CD4-positive, alpha-beta T cell treated with Interleukin-21 for 1 hour (primary cell): Measurements from ENCODE around the gene RPN1.
A peak's percentile ranks its signal among the peaks of the same experiment; 100 is the strongest.

Experiments used
- DNase-seq: peaks from one replicate; pipeline ENCODE4 v3.0.0-alpha.2; 2020

RPN1 gene

DNA sequence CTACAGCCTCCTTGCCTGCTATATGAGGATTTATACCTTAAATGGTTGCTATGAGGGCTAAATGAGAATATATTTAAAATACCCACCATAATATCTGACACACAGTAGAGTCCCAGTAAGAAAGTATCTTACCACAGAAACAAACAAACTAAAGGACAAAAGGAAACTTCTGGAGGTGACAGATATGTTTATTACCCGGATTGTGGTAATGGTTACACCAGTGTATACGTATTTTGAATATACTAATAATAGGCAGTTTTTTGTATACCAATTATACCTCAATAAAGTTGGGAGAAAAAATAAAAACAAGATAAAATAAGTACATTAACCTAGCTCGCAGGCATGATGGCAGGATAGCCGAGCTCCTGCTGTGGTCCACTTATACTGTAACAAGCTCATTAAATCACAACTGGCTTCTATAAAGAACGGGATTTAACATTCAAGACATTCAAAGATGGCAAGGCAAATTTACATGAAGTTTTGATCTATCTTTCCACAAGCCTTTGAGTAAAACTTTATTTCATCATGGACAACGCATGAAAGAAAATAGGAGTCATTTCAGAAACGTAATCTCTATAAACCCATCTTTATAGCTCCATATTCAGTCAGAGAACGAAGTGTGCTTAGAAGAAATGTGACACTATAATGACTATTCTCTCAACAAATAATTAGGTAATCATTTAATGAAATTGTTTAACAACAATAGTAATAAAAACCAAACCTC lies 1.5 kb downstream of the RPN1 start:
- DNase-seq, result no peak

DNA sequence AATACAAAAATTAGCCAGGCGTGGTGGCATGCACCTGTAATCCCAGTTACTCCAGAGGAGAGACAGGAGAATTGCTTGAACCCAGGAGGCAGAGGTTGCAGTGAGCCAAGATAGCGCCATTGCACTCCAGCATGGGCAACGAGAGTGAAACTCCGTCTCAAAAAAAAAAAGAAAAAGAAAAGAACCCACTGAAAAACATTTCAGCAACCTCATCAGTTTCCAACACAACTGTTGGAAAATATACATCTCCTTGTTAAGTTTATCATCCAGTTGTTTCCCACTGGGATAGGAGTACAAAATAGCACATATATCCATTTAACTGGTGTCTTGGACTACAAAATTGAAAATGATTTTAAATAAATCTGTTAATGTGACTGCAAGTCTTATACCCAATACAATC lies 2.2 kb downstream of the RPN1 start:
- no peak for DNase-seq

DNA sequence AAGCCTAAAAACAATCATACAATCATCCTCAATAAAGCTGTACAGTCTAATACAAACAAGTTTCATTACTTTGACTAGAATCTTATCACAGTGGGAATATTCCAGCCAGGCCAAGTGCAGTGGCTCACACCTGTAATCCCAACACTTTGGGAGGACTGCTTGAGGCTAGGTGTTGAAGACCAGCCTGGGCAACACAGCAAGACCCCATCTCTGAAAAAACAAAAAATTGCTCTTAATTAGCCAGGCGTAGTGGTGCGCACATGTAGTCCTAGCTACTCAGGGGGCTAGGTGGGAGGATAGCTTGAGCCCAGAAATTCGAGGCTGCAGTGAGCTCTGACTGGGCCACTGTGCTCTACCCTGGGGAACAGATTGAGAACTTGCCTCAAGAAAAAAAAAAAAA lies 3.3 kb downstream of the RPN1 start:
- no peak for DNase-seq

DNA sequence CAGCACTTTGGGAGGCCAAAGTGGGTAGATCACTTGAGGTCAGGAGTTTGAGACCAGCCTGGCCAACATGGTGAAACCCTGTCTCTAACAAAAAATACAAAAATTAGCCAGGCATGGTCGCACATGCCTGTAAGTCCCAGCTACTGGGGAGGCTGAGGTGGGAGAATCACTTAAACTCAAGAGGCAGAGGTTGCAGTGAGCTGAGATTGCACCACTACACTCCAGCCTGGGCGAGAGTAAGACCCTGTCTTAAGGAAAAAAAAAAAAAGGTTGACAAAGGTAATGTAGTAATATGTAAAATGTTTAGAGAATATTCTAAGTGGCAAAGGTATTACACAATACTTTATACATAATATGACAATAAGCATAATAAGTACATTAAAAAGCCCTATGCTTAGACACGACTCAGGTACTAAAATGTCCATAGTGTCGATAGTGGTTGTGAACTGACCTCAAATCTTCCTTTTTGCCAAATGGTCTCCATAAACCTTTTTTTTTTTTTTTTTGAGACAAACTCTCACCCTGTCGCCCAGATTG lies 16.5 kb downstream of the RPN1 start:
- DNase-seq, result no peak

DNA sequence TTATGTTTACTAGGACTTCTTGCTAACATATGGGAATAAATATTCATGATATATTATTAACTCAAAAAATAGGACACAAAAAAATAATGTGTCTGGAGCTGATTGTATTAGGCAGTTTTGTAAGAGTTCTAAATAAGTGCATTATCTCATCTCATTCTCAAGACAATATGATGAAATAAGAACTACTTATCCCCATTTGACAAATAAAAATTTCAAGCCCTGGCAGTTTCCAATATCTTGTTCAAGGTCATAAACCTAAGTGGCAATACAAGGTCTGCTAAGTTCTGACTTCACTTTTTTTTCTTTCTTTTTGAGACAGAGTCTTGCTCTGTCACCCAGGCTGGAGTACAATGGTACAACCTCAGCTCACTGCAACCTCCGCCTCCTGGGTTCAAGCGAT lies 18.3 kb downstream of the RPN1 start:
- no peak for DNase-seq

DNA sequence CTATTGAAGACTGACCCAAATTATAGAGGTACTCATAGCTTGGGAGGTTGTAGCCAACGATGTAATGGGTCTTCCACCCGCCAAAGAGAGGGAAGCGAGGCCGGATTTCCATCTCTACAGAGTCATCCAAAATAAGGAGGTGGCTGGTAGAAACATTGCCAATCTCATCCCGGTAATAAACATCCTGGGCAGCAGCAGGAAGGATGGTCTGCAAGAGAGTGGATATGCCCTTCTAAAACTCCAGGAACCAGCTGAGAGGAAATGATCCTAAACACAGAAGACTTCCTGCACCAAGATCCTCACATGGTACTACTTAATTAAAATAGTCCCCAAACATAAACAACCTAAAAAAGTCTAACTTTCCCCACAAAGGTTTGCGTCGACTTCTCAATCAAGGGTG lies 20.7 kb downstream of the RPN1 start:
- DNase-seq, result no peak

DNA sequence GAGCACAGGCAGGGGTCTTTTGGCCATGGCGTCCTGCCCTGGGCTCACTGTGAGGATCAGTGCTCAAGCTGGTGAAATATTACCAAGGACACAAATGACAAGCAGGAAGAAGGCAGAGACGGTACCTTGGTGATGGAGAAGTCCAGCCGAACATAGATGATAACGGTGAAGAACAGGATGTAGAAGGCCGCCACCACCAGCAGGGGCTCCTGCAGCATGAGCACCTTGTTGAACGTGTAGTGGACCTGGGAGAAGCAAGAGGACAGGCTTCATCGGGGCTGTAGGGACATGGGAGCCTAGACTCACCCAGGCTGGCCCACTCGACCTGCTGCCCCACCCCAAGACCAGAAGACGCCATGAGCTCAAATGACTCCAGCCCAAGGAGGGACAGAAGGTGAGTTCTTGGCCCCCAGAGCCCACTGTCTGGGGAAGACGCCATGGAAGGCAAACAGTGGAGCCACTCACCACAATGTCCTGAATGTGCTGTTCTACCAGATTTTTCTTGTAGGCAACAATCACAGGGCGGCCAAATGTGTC lies 25.1 kb downstream of the RPN1 start:
- no peak for DNase-seq

DNA sequence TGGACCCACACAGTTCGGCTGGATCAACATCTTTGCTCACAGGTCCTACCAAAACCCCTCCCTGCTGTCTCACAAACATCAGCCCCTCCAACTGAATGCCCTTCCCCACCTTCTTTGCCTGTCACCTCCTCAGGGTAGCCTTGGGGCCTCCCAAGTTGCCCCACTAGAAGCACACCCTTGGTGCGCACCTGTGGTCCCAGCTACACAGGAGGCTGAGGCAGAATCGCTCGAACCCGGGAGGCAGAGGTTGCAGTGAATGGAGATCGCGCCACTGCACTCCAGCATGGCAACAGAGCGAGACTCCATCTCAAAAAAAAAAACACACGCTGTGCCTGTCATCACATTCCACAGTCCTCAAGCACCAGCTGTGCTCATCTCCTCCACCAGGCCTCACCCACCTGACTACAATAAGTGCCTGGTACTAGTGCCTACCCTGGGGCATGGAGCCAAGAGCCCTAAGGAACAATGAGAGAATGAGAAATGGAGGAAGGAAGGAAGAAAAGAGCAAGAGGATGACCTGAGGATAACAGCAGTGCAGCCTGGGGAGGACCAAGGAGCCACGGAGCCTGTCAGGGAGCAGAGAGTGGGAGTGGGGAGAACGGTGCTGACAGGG lies 26.0 kb downstream of the RPN1 start:
- no peak for DNase-seq

DNA sequence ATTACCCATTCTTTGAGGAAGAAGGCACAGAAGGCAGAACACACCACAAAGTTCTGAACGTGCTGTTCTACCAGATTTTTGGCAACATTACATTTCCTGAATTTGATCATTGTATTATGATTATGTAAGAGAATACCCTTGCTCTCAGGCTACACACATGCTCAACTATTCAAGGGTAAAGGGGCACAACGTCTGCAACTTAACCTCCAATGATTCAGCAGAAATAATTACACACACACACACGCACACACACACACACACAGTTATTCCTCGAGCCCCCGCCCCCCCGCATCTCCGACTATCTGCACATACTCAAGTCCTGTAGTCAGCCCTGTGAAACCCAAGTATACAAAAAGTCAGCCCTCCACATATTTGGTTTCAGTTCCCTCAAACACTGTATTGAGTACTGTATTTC lies 26.8 kb downstream of the RPN1 start:
- DNase-seq, result no peak

DNA sequence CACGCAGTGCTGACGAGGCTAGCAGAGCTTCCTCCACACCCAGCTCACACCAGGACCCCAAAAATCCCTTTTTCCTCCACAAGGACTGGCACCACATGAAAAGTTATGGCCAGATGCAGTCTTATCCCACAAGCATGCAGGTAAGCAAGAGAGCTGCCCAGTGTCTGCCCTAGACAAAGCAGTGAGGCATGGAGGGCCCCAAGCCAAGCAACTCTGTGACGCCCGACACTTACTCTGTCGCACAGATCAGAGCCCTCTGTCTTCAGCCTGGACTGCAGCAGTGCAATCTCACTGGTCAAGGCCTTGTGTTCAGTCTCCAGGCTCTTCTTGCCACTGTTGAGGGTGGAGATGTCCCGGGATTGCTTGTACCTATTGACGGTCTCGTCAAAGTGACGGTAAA lies 28.7 kb downstream of the RPN1 start:
- no peak for DNase-seq

DNA sequence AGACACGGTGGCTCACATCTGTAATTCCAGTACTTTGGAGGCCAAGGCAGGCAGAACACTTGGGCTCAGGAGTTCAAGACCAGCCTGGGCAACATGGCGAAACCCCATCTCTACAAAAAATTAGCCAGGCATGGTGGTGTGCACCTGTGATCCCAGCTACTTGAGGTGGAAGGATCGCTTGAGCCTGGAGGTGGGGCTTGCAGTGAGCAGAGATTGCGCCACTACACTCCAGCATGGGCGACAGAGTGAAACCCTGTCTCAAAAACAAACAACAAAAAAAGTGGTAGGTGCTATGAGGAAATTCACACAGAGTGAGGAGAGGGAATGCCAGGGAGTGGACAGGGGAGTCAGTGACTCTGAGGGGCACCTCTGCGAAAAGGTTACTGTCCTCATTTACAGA lies 29.4 kb downstream of the RPN1 start:
- DNase-seq, result no peak

DNA sequence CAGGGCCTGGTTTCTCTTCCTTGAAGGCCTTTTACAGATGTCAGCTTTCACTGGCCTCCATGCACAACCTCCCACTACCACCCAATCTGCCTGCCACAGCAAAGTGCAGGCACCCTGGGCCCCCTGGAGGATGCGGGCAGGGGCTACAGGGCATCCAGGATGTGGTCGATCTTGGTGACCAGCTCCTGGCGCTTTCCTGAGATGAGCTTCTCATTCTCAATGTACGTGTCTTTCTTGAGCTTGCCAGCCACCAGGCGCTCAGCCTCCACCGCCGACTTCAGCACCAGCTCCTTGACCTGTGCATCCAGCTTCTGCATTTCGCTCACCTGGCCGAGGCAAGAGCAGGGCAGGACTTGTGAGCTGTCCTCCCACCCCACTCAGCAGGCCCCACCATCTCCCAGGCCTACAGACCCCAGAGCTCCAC lies 30.3 kb downstream of the RPN1 start:
- peak; percentile 14 for DNase-seq

DNA sequence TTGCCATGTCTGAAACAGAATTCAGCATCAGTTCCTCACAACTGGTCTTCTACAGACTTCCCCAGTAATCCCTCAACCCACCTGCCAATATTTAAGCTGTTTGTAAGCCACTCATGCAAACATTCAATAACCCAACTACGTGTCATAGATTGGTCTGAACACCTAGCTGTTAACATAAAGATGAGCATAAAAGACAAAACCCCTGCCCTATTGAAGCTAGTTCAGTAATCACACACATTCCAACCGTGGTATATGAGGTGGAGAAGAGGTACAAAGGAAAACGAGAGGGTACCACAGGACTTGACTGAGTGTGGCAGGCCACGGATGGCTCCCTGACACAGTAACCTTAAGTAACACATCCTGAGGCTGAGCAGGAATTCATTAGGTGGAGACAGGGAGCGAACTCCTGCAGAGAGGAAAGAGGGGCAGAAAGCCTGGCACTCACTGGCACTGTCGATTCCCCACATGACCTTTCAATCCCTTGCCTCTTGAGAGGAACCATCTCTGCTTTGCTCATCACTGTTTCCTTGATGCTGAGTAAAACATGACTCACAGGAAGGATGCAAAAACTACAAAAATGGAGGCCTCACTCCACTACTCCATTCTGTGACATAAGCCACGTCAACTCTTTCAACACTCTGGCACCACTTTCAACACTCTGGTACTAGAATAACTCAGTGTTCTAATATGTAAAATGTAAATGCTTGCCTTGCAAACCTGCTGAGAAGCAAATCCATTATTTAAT lies 31.3 kb downstream of the RPN1 start:
- DNase-seq, result peak; percentile 3

DNA sequence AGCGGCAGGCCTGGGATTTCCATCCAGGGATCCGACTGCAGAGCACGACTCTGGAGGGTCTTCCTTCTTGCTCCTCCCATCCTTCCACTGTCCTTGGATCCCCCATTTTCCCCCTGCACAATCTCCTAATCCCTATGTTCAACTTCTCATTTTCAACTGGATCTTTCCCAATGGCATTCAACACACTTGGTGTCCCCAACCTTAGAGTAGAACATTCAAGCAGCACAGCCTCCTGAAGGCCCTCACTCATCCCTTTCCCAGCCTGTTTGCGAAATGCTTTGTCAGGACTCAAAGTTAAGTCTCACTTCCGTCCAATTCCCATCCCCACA lies 32.3 kb downstream of the RPN1 start:
- DNase-seq, result no peak

DNA sequence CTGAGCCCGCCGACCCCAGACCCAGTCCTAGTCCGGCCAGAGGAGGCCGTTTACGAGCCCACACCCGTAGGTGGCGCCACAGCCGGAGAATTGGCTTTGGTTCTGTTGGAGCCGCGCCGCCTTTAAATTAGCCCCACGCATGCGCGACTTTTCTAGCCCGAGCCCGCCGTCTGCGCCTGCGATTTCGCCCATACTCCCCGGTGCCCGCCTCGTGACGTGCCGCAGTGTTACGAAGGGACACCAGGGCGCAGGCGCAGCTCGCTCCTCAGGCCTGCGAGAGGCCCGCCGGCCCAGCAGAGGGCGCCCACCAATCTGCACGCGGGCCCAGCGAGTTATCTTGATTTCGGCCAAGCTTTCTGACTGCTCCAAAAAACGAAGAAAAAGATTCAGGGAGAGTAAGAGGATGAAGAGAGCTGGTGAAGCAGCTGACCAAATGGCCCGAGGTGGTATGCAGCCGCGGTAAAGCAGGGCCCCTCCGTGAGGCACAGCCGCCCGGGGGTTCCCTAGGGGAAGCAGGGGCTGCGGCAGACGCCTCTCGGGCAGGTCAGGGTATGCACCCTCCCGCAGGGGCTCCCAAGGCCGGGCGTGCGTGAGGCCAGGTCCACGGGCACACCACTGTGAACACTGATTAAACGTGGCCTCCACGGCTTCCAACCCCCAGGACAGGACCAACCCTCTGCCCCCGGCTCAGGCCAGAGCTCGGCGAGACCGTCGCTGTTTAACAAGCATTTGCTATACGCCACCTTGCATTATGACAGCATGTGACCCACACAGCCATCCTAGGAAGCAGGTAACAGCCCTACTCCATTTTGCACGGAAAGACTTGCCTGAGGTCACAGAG lies 32.8 kb downstream of the RPN1 start:
- DNase-seq, result peak; percentile 99

DNA sequence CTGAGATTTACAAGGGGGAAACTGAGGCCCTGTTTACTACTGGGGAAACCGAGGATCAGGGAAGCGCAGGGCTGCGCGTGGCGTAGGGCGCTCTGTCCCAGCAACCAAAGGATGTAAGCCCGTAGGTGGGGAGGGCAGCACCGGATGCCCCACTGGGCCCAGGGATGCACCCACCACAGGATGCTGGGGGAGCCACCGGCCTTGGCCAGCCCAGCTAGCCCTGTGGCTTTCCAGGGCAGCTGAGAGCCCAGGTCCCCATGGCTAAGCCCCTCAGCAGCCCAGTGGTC lies 33.4 kb downstream of the RPN1 start:
- no peak for DNase-seq

DNA sequence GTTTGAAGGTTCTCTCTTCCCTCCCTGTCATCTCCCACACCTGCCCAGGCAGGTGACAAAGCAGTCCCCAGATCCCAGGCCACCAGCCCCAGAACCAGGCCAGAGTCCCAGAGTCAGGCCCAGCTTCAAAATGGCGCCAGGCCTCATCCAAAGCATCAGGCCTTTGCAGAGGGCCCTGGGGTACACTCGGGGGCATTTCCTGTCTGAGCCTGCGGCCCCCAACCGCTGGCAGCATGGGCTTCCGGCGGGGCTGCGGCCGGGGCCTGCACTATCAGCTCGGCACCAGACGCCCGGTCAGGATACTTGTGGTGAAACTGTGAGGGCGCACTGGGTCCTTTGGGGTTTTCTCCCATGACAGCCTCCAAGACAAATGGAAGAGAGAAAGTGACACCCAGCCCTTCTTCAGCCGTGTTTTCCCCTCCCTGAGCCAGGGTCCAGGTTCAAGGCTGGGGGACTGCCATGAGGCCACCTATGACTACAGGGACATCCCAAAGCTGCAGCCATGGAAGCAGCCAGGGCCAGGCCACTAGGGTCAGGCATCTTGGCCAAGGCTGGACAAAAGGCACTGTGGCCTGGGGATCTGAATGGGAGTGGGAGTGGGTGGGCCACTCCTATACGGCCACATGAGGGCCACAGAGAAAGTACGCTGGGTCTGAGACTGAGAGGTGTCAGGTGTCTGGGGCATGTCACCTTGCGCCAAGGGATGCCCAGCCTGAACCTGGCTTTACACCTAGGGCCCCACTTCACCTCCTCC lies 33.9 kb downstream of the RPN1 start:
- DNase-seq, result peak; percentile 11

DNA sequence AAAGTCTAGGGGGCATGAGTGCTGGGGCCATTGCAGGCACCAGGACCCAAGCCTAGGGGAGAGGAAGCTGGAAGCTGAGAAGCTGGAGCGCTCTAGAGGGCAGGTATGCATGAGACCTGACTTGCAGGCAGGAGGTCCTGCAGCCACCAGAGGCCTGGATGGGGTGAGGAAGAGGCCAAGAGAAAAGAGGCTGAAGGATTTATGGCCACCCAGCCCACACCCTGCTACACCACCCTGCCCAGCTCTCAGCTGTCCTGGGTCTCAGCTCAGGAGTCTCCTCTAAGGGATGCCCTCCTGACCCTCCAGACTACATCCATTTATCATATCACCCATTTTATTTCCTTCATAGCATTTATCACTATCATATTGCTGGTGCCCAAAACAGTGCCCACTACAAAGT lies 36.5 kb downstream of the RPN1 start:
- no peak for DNase-seq

DNA sequence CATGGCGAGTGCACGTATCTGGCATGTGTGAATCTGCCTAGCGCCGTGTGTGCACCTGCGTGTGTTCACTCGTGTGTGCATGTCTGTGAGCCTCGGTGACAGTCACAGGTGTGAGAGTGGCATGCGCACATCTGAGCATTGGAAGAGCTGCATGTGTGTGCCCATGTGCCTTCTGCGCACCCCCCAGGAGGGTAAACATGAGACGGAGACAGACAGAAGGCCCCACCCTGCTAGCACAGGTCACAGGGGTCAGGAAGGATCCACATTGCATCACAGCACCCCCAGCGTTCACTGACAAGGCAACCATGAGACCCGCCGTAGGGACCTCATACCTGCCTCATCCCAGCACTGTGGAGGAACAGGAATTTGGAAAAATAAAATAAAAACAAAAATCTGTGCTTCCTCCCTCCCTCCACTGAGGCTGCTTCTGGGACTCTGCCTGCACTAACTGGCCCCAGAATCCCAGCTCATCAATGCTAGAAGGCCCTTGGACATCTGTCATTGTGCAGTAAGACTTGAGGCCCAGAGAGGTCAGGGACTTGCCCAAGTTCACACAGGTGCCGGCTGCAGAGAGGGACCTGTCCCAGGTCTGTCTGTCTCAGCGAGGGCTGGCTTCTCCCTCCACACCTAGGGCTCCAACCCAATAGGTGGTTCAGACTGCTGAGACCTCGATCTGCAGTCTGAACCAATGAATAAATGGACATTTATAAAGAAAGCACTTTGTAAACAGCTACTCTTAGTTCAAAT lies 37.4 kb downstream of the RPN1 start:
- DNase-seq, result no peak

DNA sequence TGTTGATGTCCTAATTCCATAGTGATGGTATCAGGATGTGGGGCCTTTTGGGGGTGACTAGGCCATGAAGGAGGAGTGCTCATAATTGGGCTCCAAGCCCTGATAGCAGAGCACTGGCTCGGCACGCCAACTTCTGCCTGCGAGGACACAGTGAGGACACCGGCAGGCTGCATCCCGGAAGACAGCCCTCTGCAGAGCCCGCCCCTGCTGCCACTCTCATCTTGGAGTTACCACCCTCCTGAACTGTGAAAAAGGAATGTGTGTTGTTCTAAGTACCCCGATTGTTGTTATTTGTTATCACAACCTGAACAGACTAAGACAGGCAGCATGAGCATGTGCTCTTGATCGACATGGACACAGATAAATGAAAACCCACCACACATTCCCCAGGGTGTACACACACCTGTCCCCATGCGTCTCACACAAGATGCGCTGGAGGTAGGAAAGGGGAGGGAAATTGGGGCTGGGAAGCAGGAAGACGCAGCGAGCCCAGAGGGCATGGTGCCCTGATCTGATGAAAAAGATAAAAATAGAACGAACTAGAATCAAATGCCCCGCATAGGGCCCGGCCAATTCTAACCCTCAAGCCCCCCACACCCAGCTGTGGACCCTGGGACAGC lies 40.1 kb downstream of the RPN1 start:
- no peak for DNase-seq

DNA sequence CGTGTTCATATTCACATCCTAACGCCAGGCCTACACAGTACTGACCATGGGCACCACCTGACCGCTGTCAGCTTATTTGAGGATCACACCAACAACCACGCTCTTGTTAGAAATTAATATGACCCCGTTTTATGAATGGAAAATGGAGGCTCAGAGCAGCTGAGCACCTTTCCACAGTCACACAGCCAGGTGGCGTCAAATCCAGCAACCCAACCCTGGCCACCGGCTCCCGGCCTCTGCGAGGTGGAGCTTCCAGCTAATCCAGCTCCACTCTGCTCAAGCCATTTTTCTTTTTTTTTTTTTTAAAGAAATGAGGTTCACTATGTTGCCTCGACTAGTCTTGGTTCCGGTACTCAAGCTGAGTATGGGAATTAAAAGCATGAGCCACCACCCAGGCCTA lies 41.3 kb downstream of the RPN1 start:
- DNase-seq, result no peak
